Measurements from ENCODE around the gene NECAP2.

Gene NECAP2

GRCh38 chr1:16434007-16434406, 6.5 kb upstream of the NECAP2 start:
- no peak overlapping the region for H3K27ac ChIP-seq (ENCODE audit: low read length)
- no peaks in the 10 kb centered on the region for H3K4me1 ChIP-seq (ENCODE audit: control insufficient read depth, low read depth, low read length)
- no peaks in the 10 kb centered on the region for H3K9me3 ChIP-seq (ENCODE audit: control insufficient read depth, low read depth, low read length)
- H3K36me3 ChIP-seq (ENCODE audit: control insufficient read depth, low read depth, low read length) = no peaks in the 10 kb centered on the region
- H3K9ac ChIP-seq (ENCODE audit: low read length) = no peak overlapping the region
- no peak overlapping the region for H3K4me3 ChIP-seq (ENCODE audit: low read length)
- no peaks in the 10 kb centered on the region for H3K27me3 ChIP-seq (ENCODE audit: control insufficient read depth, insufficient read depth, low read length)

- no peak overlapping the region for H3K4me3 ChIP-seq (ENCODE audit: low read length)
- H3K36me3 ChIP-seq (ENCODE audit: control insufficient read depth, low read depth, low read length) = no peaks in the 10 kb centered on the region
- H3K9me3 ChIP-seq (ENCODE audit: control insufficient read depth, low read depth, low read length) = no peaks in the 10 kb centered on the region
- H3K9ac ChIP-seq (ENCODE audit: low read length) = no peak overlapping the region
- H3K4me1 ChIP-seq (ENCODE audit: control insufficient read depth, low read depth, low read length) = no peaks in the 10 kb centered on the region
- H3K27me3 ChIP-seq (ENCODE audit: control insufficient read depth, insufficient read depth, low read length) = no peaks in the 10 kb centered on the region
- no peak overlapping the region for H3K27ac ChIP-seq (ENCODE audit: low read length)
Measured at GRCh38 chr1:16434501-16434900, 6.0 kb upstream of the NECAP2 start.

GRCh38 chr1:16436946-16437474, 3.5 kb upstream of the NECAP2 start, which contains the start of gene SPATA21:
TSS of gene SPATA21 (minus strand) at chr1:16437424. CDS start at chr1:16431371, 6,053 bp downstream.
- Histone ChIP-seq H3K9ac (ENCODE audit: low read length) (no peak within 1 kb of the TSS), H3K27me3 (ENCODE audit: control insufficient read depth, insufficient read depth, low read length) (peaks cover 6% of the 10 kb centered on the region), H3K27ac (ENCODE audit: low read length) (no peak within 1 kb of the TSS), H3K4me1 (ENCODE audit: control insufficient read depth, low read depth, low read length) (peaks cover 3% of the 10 kb centered on the region), H3K9me3 (ENCODE audit: control insufficient read depth, low read depth, low read length) (no peaks in the 10 kb centered on the region), H3K36me3 (ENCODE audit: control insufficient read depth, low read depth, low read length) (no peaks in the 10 kb centered on the region), H3K4me3 (ENCODE audit: low read length) (no peak within 1 kb of the TSS)

- H3K27ac ChIP-seq (ENCODE audit: low read length) = no peak overlapping the region
- peaks cover 3% of the 10 kb centered on the region for H3K4me1 ChIP-seq (ENCODE audit: control insufficient read depth, low read depth, low read length)
- no peak overlapping the region for H3K4me3 ChIP-seq (ENCODE audit: low read length)
- no peak overlapping the region for H3K9ac ChIP-seq (ENCODE audit: low read length)
- peaks cover 6% of the 10 kb centered on the region for H3K27me3 ChIP-seq (ENCODE audit: control insufficient read depth, insufficient read depth, low read length)
- H3K36me3 ChIP-seq (ENCODE audit: control insufficient read depth, low read depth, low read length) = no peaks in the 10 kb centered on the region
- no peaks in the 10 kb centered on the region for H3K9me3 ChIP-seq (ENCODE audit: control insufficient read depth, low read depth, low read length)
Measured at GRCh38 chr1:16438516-16438915, 2.0 kb upstream of the NECAP2 start.

- H3K36me3 ChIP-seq (ENCODE audit: control insufficient read depth, low read depth, low read length) = no peaks in the 10 kb centered on the region
- H3K27me3 ChIP-seq (ENCODE audit: control insufficient read depth, insufficient read depth, low read length) = peaks cover 6% of the 10 kb centered on the region
- H3K27ac ChIP-seq (ENCODE audit: low read length) = no peak overlapping the region
- no peak overlapping the region for H3K9ac ChIP-seq (ENCODE audit: low read length)
- H3K4me1 ChIP-seq (ENCODE audit: control insufficient read depth, low read depth, low read length) = peaks cover 3% of the 10 kb centered on the region
- H3K9me3 ChIP-seq (ENCODE audit: control insufficient read depth, low read depth, low read length) = no peaks in the 10 kb centered on the region
- no peak overlapping the region for H3K4me3 ChIP-seq (ENCODE audit: low read length)
Measured at GRCh38 chr1:16438924-16439323, 1.6 kb upstream of the NECAP2 start.

GRCh38 chr1:16440131-16440469, 424 bp upstream of the NECAP2 start:
- Histone ChIP-seq H3K4me1 (ENCODE audit: control insufficient read depth, low read depth, low read length) (peaks cover 3% of the 10 kb centered on the region), H3K36me3 (ENCODE audit: control insufficient read depth, low read depth, low read length) (peaks cover 8% of the 10 kb centered on the region), H3K9me3 (ENCODE audit: control insufficient read depth, low read depth, low read length) (no peaks in the 10 kb centered on the region), H3K27ac (ENCODE audit: low read length) (peak overlapping the region; percentile 6), H3K27me3 (ENCODE audit: control insufficient read depth, insufficient read depth, low read length) (peaks cover 6% of the 10 kb centered on the region), H3K4me3 (ENCODE audit: low read length) (peak overlapping the region; percentile 99), H3K9ac (ENCODE audit: low read length) (peak overlapping the region; percentile 26)

GRCh38 chr1:16441282-16441665, 750 bp downstream of the NECAP2 start:
- Histone ChIP-seq H3K27ac (ENCODE audit: low read length) (no peak overlapping the region), H3K27me3 (ENCODE audit: control insufficient read depth, insufficient read depth, low read length) (peaks cover 6% of the 10 kb centered on the region), H3K9ac (ENCODE audit: low read length) (peak overlapping the region; percentile 79), H3K4me3 (ENCODE audit: low read length) (peak overlapping the region; percentile 99), H3K4me1 (ENCODE audit: control insufficient read depth, low read depth, low read length) (peaks cover 3% of the 10 kb centered on the region), H3K9me3 (ENCODE audit: control insufficient read depth, low read depth, low read length) (no peaks in the 10 kb centered on the region), H3K36me3 (ENCODE audit: control insufficient read depth, low read depth, low read length) (peaks cover 11% of the 10 kb centered on the region)

- no peak overlapping the region for H3K27ac ChIP-seq (ENCODE audit: low read length)
- H3K9me3 ChIP-seq (ENCODE audit: control insufficient read depth, low read depth, low read length) = no peaks in the 10 kb centered on the region
- peaks cover 3% of the 10 kb centered on the region for H3K4me1 ChIP-seq (ENCODE audit: control insufficient read depth, low read depth, low read length)
- no peak overlapping the region for H3K9ac ChIP-seq (ENCODE audit: low read length)
- peaks cover 11% of the 10 kb centered on the region for H3K36me3 ChIP-seq (ENCODE audit: control insufficient read depth, low read depth, low read length)
- no peak overlapping the region for H3K4me3 ChIP-seq (ENCODE audit: low read length)
- H3K27me3 ChIP-seq (ENCODE audit: control insufficient read depth, insufficient read depth, low read length) = peaks cover 6% of the 10 kb centered on the region
Measured at GRCh38 chr1:16442265-16442664, 1.7 kb downstream of the NECAP2 start.

GRCh38 chr1:16442941-16443340, 2.4 kb downstream of the NECAP2 start:
- no peak overlapping the region for H3K27ac ChIP-seq (ENCODE audit: low read length)
- H3K4me1 ChIP-seq (ENCODE audit: control insufficient read depth, low read depth, low read length) = peaks cover 3% of the 10 kb centered on the region
- no peak overlapping the region for H3K9ac ChIP-seq (ENCODE audit: low read length)
- H3K27me3 ChIP-seq (ENCODE audit: control insufficient read depth, insufficient read depth, low read length) = peaks cover 6% of the 10 kb centered on the region
- H3K36me3 ChIP-seq (ENCODE audit: control insufficient read depth, low read depth, low read length) = peaks cover 15% of the 10 kb centered on the region
- H3K9me3 ChIP-seq (ENCODE audit: control insufficient read depth, low read depth, low read length) = no peaks in the 10 kb centered on the region
- H3K4me3 ChIP-seq (ENCODE audit: low read length) = no peak overlapping the region

- peaks cover 25% of the 10 kb centered on the region for H3K36me3 ChIP-seq (ENCODE audit: control insufficient read depth, low read depth, low read length)
- no peak overlapping the region for H3K4me3 ChIP-seq (ENCODE audit: low read length)
- no peak overlapping the region for H3K27ac ChIP-seq (ENCODE audit: low read length)
- peaks cover 3% of the 10 kb centered on the region for H3K4me1 ChIP-seq (ENCODE audit: control insufficient read depth, low read depth, low read length)
- no peaks in the 10 kb centered on the region for H3K9me3 ChIP-seq (ENCODE audit: control insufficient read depth, low read depth, low read length)
- H3K27me3 ChIP-seq (ENCODE audit: control insufficient read depth, insufficient read depth, low read length) = peaks cover 6% of the 10 kb centered on the region
- no peak overlapping the region for H3K9ac ChIP-seq (ENCODE audit: low read length)
Measured at GRCh38 chr1:16443975-16444770, 3.6 kb downstream of the NECAP2 start.

- peaks cover 31% of the 10 kb centered on the region for H3K36me3 ChIP-seq (ENCODE audit: control insufficient read depth, low read depth, low read length)
- peaks cover 6% of the 10 kb centered on the region for H3K27me3 ChIP-seq (ENCODE audit: control insufficient read depth, insufficient read depth, low read length)
- H3K9ac ChIP-seq (ENCODE audit: low read length) = no peak overlapping the region
- H3K4me1 ChIP-seq (ENCODE audit: control insufficient read depth, low read depth, low read length) = peaks cover 3% of the 10 kb centered on the region
- H3K4me3 ChIP-seq (ENCODE audit: low read length) = no peak overlapping the region
- H3K9me3 ChIP-seq (ENCODE audit: control insufficient read depth, low read depth, low read length) = no peaks in the 10 kb centered on the region
- no peak overlapping the region for H3K27ac ChIP-seq (ENCODE audit: low read length)
Measured at GRCh38 chr1:16445052-16445451, 4.5 kb downstream of the NECAP2 start.

GRCh38 chr1:16446116-16446515, 5.6 kb downstream of the NECAP2 start:
- H3K4me1 ChIP-seq (ENCODE audit: control insufficient read depth, low read depth, low read length) = no peaks in the 10 kb centered on the region
- peaks cover 34% of the 10 kb centered on the region for H3K36me3 ChIP-seq (ENCODE audit: control insufficient read depth, low read depth, low read length)
- no peaks in the 10 kb centered on the region for H3K9me3 ChIP-seq (ENCODE audit: control insufficient read depth, low read depth, low read length)
- H3K27me3 ChIP-seq (ENCODE audit: control insufficient read depth, insufficient read depth, low read length) = peaks cover 6% of the 10 kb centered on the region
- no peak overlapping the region for H3K9ac ChIP-seq (ENCODE audit: low read length)
- no peak overlapping the region for H3K27ac ChIP-seq (ENCODE audit: low read length)
- no peak overlapping the region for H3K4me3 ChIP-seq (ENCODE audit: low read length)

All from iPS-18a (cell line).